HG03432 (cell line): ENCODE data around the gene C2CD2.

ENCODE experiments used
- ATAC-seq: cut with Tn5 transposase; IDR thresholded peaks from one replicate; pipeline ENCODE4 v1.9.1; 2021; ENCODE audit warnings: mild to moderate bottlenecking, moderate library complexity; ENCODE audit not compliant: unreplicated experiment

The C2CD2 gene

DNA sequence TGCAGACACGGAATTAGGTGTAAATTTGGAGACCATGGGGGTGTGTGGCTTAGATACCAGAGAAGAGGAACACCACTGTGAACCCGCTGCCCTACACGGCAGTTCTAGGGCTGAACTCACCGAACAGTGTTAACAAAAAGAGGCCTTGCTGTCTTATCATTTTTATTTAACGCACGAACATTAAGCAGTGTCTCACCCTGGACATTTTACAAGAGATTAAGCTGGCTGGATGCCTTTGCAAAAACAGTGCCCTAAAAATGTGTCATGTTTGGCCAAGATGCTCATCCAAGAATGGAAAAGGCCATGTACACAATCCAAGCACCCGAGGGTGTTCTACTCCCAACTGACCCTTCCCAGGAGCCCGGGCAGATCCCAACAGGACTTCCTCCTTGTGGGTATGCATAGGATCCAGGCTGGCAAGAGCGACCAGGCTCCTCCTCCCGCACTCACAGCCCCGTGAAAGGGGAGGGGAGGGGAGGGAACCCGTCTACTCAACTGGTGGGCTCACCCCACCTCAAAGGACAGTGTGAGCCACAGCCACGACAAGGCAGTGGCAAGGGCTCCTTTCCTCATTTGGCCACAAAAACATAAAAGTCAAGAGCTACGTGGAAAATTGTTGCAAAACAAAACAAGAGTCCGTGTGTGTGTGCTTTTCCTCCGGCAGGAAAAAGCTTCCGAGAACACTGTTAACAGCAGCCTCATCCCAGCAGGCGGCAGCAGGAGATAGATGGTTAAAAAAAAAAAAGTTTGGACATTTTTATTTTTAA lies 20.3 kb downstream of the C2CD2 start:
- no peak for ATAC-seq

DNA sequence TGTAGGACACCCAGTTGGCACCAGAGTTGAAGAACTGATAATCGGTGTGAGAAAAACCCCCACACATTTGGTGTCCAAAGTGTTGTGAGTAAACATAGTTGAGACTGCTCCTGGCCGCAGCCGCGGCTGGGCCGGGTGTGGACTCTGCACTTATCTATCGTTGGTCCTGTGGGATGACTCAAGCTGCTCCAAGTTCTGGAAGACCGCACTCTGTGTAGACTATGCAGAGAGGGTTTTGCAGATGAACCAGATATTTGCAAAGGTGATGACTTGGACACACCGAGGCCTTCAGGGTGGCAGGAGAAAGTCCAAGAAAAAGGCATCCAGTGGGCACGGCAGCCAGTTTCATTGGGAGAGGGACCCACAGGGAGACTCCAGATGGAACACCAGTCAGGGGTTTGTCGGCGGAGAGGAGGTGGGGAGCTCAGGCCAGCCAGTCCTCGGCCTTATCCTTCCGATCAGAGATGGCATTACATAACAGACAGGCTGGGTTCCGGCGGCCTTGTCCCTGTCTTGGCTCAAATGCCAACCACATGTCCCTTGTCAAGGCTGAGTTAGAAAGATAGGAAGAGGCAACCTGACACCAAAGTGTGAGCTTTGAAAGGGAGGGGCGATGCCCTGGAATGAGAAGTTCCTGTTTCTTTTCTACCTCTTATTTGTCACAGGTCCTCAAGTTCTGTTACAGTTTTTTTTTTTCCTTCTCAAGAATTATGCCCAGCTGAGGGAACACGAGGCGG lies 21.1 kb downstream of the C2CD2 start:
- ATAC-seq = no peak

DNA sequence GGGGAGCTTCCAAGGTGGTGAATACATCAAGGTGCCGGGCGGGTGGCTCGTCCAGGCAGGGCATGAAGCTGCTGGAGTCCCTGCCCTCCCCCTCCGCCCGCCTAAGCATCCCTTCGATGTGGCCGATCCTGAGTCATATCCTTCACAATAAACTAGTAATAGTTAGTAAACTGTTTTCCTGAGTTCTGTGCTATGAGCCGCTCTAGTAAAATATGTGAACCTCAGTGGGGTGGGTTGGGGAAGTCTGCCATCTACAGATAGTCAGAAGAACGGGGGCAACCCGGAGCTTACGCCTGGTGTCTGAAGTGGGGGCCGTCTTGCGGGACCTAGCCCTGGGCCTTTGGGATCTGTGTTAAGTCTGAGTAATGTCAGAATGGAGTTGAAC lies 21.6 kb downstream of the C2CD2 start:
- no peak for ATAC-seq

DNA sequence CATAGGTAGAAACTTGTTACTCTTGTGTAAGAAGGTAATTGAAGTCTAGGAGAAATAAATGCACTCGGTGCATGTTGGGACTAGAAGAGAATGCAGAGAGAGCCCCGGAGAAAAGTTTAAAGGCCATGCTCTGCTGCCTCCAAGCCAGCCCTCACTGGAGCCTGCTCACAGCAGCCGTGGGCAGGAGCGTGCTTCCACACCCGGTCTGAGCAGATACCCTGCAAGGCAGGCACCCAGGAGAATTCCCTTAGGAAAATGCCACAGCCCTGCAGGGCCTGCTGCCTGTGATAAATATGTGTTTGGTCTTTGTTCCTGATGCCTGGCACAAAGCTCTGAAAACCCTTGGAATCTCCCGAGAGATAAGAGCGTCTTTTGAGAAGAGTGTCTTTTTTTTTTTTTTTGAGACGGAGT lies 22.8 kb downstream of the C2CD2 start:
- ATAC-seq = no peak

DNA sequence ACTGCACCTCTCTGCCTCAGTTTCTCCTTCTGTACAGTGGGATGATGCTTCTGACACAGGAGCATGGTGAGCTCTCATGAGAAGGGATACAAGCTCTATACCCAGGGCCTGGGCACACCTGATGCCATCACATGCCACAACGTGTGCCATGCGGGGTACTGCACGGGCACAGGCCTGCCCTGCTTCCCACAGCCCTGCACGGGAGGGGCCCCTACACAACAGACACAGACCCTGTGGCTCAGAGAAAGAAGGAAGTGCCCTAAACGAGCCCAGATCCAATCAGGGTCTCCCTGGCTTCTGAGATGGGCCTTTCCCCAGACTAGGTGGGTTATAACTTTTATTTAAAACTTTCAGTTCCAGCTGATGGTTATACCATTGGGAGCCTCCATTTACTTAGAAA lies 24.6 kb downstream of the C2CD2 start:
- ATAC-seq = no peak

DNA sequence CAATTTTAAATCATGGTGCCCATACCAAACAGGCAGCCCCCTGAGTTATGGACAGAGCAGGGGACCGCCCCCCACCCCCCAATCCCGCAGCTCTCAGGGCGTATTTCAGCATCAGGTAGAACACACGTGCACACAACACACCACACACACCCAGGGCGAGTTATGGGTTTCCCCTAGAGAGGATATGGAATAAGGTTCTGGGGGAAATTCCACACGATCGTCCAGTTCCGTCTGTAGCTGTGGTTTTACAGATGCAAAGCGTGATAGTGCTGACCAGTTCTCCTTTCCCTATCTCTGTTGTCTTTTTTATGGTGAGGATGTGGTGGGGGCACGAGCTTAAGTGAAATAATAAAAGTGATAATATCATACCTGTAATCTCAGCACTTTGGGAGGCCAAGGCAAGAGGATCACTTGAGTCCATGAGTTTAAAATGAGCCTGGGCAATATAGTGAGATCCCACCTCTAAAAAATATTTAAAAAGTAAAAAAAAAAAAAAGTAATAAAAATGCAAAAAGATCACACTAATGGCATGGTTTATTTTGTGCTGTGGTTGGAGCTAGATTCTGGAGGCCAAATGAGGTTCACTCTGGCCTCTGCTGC lies 25.1 kb downstream of the C2CD2 start:
- ATAC-seq = peak; percentile 51

DNA sequence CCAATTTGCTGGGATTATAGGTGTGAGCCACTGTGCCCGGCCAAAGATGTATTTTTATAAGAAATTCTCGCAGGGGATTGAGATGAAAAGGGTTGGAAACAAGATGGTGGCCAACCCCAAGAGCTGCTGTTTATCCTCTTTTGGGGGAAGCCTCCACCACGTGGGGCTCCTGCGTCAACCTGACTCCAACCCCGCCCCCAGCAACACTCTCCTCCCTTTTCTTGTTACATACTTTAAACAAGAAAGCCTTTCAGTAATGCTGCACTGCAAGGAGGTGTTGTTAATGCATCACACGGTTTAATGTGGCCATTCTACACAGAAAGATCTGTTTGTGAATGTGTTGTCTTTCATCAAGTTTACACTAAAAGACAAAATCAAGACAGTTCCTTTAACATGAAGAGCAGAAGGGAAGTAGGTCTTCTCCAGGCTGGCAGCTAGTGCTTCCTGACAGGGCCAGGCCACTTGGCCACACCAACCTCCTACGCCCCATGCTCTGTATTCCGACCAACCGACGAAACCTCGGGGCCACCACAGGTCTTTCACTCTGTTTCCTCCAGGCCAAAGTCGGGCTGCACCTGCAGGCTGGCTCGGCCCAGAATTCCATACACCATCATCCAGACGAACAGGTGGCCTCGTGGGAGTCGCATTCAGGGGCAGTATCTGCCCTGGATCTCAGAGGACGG lies 25.9 kb downstream of the C2CD2 start:
- ATAC-seq = no peak

DNA sequence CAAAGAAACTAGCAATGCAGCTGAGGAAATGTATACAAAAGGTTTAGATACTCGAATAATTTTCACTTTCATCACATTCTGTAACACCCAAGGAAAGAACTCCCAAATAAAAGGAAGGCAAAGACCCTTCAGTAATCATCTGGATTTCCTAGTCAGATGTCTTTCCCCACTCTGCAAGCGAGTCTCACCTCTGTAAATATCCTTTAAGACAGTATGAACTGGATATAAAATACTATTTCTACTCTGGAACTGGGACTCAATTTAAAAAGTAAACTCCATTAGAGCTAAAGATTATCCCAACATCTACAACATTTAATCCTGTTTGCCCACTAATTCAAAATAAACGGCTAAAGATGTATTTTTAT lies 27.0 kb downstream of the C2CD2 start:
- ATAC-seq = no peak

DNA sequence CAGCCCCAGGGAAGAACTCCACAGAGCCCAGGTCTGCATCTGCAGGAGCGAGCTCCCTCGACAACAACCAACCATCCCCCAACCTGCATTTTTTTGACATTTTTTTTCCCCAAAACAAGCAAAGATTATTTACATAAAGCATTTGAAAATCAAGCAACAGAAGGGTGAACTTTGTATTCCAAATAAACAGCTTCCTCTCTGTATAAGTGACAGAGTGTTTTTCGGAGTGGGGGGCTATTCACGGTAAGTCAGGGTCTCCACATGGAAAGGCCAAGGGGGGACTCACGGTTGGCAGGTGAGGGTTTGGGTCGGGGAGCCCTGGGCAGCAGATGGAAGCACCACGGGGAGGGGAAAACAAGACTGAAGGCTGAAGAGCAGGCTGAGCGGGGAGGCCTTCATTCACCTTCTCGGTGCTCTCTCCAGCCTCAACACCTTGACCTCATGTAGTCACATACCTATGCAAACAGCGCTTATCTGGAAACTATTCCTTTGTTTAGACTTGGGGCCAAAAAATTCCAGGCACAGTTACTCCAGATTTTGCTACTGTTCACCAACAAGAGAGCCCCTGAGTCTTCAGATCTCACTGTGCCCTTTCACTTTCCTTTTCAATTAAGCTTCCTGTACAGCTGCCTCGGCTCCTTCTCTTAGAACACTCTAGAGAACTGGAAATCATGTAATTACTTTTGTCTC lies 27.6 kb downstream of the C2CD2 start:
- peak; percentile 56 for ATAC-seq

DNA sequence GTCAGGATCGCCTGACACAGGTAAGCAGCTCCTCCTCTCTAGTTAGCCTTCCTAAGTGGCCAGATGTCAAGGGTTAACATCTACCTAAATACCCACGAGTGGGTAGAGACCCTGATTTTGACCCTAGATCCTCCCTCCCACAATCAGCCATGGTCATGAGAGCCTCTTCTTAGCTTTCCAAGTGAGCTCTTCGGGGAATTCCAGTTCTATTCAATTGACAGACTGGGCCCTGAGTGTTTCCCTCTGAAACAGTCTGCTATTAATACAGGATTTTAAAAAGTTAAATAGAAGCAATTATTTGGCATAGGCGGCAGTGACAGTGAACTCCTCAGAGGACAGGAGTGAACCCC lies 28.1 kb downstream of the C2CD2 start:
- ATAC-seq = no peak

DNA sequence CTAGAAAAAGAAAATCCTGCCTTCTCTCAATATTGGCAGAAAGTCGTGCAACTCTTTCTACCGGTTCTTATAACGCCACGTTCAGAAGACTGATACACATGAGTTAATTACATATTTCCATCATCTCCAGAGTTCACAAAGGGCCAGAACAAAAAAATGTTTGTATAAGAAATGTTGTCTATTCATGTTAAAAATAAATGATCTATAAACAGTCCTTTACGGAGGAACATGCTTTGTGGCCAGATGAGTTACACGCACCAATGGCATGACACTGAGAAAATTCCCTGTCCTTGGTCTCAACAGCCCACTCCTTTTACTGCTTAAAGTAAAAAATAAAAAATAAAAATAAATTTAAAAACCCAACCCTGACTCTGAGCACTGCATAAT lies 29.5 kb downstream of the C2CD2 start:
- ATAC-seq = no peak

DNA sequence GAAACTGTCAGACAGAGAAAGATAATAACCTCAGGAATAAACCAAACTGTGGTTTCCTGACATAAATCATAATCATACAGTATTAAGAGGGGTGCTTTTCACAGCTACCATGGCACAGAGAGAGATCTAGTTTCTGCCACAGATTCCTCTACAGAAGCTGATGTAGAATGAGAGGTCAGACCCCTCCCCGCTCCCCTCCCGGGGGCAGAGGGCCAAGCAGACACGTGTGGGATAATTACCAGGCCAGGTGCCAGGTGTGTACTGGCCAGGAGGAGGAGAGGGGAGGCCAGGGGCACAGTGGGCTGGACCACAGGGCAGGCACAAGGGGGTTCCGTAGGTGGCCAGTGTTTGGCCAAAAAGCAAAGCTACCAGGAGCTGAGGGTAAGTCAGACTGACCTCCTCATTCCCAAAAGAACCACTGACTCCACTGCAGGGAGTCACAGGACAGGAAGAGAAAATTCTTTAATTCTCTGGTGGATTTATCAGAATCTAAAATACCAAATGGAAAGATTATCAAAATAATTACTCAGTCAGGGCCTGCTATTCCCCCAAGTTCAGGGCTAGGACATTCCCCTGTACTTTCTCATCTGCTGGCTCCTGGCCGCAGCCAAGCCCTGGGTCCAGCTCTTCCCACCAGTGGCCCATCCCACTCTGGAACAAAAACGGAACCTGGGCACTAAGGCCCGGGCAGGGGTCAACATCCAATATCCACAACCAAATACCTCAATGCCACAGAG lies 30.0 kb downstream of the C2CD2 start:
- ATAC-seq = no peak

DNA sequence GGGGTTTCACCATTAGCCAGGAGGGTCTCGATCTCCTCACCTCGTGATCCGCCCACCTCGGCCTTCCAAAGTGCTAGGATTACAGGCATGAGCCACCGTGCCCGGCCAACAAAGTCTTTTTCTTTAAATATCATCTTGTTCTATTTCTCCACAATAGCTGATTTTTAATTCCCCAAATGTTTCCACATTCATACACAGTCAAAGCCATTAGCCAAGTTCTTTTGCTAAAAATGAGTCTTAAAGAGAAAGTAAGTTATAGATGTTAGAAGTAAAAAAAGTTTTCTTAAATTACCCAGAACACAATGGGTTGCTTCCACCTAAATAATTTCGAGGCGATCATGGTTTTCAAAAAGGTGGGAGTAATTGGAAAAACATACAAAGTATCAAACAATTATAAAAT lies 30.6 kb downstream of the C2CD2 start:
- no peak for ATAC-seq

DNA sequence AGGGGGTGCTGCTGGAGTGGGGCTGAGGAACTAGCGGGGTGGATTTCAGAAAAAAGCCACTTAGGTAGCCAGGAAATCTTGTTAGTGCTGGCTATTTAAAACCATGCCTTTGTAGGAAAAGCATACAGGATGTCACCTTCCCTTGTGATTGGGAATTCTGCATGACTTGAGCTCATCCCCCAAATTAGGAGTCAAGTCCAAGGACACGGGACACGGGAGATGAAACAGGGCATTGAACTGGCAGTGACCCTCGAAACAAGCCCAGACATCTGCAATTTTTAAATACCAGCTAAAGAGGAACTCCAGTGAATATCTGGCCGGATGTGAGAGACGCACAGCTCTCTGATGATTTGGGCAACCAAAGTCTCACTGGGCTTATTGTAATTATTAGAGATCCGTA lies 32.8 kb downstream of the C2CD2 start:
- ATAC-seq = no peak

DNA sequence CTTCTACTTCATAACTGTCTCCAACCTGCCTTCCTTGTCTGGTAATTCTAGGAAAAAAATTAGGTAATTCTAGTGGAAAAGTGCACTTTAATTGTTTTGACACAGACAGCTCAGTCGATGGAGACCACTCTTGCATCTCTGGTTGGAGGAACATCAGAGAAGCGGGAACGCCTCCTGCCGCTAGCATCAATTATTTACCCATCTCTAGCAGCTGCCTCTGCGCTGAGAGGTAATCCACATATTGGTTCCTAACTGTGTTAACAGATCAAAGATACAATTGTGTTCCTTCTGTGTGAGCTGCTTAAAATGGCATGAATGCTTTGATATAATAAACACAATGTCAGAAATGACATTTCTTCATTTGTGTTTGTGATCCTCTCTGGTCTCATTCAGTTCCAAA lies 33.3 kb downstream of the C2CD2 start:
- no peak for ATAC-seq

DNA sequence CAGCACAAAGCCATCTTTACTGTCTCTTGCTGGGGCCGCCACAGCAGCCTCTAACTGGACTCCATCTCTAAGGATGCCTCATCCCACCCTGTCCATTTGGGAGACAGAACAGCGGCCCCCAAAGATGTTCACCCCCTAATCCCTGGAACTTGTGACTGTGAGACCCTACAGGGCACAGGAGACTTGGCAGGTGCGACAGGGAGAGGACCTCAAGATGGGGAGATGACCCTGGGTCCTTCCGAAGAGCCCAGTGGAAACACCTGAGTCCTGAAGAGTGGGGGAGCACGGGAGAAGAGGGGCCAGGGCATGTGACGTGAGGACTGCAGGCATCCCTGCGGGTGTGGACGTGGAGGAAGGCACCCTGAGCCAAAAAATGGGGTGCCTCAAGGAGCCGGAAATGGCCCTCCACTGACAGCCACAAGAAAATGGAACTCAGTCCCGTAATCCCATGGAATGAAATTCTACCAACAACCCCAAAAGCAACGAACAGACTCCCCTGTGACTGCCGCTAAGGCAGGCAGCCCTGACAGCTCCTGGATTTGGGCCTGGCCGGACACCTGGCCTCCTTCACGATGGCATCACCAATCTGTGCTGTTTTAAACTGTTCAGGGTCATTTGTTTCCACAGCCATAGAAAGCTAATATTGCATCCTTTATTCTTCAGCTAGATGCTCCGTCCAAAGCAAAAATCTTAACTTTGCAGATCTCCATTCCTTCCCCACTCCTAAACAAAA lies 34.0 kb downstream of the C2CD2 start:
- ATAC-seq = no peak

DNA sequence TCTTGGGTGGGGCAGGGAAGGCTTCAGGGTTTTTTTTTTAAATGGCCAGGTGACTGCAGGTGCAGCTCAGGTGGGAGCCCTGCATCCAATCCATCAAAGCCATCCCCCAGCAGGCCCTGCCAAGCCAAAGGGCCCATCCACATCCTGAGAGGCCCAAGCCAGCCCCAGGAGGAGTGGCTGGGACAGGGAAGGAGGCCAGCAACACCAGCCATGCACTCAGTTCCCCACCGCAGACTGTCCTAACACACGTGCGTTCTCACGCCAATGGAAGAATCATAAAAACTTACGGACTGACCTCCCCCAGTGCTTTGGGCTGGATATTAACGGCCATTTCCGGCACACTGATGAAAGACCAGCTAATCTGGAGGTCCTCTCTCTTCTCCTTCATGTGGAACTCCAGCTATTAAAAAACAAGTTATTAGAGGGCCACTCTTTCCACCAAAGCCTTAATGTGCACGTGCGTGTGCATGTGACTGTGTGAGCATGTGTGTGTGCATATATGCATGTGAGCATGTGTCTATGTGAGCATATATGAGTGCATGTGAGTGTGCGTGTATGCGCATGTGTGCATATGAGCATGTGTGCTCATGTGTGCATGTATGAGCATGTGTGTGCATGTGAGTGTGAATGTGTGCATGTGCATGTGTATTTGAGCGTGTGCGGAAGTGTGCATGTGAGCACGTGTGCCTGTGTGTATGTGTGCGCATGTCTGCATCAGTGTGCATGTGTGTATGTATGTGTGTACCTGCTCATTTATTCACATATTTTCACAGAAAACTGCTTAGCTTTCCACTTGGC lies 35.1 kb downstream of the C2CD2 start:
- ATAC-seq = no peak

DNA sequence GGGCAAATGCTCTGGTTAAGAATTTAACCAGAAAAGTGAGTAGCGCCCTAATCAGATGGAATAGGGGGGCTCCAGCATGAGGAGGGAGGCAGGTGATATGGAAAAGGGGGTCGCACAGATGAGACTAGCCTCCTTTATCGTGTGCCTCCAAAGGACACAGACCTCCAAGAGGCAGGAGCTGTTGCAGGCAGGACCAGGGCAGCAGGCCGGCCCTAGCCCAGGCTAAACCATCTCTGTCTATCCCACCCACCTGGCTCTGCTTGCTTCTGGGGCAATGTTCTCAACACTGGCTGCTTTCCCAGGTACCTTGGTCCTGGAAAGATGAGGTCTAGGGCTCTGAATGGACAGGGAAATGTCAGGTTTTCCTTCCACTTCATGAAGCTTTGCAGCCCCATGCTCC lies 36.3 kb downstream of the C2CD2 start:
- ATAC-seq = no peak

DNA sequence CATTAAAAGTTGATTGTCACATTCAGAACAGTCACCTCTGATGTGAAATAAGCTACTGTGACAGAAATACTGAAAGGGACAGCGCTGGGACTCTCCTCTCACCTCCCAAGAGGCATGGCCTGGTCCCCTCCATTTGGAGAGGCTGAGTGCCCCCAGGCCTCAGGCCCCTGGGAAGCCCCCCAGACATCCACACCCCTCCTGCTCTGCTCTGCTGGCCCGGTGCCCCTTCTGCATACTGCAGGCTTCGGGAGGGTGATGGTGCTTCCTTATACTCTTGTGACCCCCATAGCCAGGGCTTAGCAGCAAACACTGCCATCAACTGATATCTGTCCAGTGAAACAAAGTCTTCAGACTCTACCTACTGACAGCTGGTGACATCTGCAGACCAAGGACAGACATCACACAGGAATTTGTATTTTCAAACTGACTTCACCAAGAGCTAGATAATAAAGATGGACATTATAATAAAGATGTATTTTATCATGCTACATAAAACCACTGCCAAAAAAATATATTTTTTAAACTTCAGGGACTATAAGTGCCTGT lies 36.9 kb downstream of the C2CD2 start:
- no peak for ATAC-seq
